ENCODE data around the gene LIPT1.
"Not testable (repeated sequence)": the region's sequence is repeated elsewhere in the genome, so short reads cannot be mapped to it uniquely, and the experiment has no call there.

LIPT1 gene

DNA sequence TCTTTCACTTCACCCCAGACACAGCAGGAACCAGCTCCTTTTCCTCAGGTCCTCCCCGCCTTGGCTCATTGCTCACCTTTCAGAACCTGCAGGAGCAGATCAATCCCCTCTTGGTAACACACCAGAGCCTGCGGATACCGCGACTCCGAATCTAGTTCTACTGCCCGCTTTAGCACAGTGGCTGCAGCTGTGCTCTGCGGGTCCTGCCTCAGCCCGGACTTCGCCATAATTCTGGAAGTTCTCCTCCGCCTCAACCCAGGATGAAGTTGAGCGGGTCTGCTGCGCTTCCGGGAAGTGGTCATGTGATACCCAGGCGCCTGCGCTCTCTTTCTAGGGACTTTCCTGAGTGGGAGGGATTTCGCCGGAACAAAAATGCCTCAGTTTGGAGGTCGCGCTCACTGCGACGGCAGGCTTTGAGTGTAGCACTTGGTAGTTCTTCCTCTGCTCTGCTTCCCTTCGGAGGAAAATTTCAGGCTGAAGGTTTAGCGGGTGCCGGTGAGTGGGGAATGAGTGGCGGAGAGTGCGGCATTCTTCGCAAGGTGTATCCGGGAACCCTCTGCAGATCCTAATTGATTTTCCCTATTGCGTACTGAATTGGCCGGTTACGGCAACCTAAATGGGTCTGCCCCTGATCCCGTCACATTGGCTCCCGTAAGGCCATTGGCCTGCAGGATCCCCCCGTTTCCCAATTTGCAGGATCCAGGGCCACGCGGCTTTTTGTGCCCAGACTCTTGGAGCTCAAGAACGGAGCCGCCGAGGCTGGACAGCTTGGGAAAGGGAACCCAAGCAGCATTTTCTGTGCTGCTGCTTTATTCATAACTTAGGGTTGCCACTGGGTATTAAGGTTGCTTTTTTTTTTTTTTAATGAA, 26.2 kb downstream of the LIPT1 start, which contains the start of the genes MITD1 and MRPL30:
Gene MITD1 (minus strand): TSS at position 304 of the 869 bp plus-strand sequence. CDS start 77 bp downstream, at position 227.
Gene MRPL30 (plus strand): TSS at position 430 of the 869 bp plus-strand sequence. CDS start 5,020 bp downstream, outside the sequence.
- DNase-seq = peak; percentile 89

DNA sequence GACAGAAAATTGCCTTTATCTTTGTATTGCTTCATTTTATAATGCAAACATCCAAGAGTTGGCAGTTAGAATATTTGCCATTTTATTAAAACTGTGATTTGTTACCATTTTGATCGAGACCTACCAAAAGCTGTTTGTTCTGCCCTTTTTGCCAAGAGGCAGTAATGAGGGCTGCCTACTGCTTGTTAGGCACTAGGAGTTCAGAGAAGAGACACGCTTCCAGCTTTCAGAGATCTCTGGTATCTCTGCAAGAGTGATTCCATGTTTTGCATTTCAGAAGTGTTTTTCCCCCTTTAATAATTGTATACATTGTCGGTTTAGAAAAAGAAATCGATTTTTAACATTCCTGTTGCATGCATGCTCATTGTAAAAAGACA, 26.8 kb downstream of the LIPT1 start:
- no peak for DNase-seq

DNA sequence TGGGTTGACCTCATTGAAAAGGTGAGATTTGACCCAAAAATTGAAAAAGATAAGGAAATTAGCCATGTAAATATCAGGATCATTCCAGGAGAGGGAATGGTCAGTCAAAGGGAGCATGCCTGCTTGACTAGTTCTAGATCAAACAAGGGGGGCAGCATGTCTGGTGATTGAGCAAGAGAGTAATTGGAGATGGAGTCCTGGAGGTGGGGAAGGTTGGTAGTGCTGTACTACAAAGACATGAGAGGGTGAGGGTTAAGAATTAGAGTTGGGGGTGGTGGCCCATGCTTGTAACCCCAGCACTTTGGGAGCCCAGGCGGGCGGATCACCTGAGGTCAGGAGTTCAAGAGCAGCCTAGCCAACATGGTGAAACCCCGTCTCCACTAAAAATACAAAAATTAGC, 28.3 kb downstream of the LIPT1 start:
- no peak for DNase-seq

DNA sequence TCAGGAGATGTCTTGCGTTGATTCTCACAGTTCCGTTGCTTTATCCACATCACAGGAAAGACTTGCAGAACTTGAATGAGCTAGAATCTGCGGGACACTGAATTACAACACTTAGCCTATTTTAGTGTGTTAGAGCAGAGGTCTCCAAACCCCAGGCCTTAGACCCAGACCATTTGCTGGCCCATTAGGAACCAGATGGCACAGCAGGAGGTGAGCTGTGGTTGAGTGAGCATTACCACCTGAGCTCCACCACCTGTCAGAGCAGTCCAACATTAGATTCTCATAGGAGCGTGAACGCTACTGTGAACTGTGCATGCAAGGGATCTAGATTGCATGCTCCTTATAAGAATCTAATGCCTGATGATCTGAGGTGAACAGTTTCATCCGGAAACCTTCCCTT, 30.0 kb downstream of the LIPT1 start:
- DNase-seq = no peak

DNA sequence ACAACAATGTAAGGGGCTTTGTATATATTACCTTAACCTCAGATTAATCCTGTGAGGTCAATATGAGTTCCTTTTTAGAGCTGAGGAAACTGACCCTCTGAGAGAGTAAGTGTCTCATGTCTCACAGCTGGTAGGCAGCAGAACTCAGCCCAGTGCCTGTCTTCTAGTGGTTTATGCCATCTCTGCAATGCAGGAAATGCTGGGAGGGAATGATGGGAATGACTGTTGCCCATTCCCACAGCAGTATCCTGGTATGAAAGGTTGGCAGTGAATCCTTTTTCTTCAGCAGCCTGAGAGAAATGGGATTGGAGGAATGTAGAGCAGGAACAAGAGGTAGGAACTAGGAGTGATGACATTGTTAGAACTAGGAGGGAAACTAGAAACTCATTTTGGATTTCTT, 32.2 kb downstream of the LIPT1 start:
- DNase-seq = no peak

DNA sequence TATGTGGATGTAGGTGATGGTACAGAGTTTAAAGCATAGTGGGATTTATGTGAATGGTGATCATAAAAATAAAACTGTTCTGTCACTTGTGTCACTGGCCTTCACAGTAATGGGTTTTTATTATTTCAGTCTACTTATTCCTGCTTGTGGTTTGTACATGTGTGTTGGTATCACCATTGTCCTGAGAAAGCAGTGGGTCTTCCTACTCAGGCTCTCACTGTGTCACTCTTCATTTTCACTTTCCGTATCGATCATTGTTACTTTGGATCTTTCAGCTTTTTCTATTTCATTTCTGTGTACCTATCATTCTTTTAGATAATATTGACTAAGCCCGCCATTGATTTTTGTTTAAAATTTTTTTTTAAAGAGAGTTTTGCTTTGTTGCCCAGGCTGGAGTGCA, 33.6 kb downstream of the LIPT1 start:
- DNase-seq = no peak

DNA sequence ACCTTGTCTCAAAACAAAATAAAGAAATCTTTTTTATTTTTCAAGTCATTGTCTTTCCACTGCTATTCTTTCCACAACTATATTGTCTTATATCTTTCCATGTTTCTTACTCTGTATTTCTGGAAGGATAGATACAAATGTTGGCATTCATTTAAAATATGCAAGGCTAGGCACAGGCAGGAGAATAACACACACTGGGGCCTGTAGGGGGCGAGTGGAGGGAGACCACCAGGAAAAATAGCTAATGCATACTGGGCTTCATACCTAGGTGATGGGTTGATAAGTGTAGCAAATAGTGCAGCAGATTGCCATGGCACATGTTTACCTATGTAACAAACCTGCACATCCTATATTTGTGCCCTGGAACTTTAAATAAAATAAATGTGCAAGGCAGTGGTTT, 35.8 kb downstream of the LIPT1 start:
- no peak for DNase-seq

DNA sequence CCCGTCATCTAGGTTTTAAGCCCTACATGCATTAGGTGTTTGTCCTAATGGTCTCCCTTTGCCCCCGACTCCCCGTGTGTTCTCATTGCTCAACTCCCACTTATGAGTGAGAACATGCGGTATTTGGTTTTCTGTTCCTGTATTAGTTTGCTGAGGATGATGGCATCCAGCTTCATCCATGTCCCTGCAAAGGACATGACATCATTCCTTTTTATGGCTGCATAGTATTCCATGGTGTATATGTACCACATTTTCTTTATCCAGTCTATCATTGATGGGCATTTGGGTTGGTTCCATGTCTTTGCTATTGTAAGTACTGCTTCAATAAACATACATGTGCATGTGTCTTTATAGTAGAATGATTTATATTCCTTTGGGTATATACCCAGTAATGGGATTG, 37.6 kb downstream of the LIPT1 start:
- not testable (repeated sequence) for DNase-seq

DNA sequence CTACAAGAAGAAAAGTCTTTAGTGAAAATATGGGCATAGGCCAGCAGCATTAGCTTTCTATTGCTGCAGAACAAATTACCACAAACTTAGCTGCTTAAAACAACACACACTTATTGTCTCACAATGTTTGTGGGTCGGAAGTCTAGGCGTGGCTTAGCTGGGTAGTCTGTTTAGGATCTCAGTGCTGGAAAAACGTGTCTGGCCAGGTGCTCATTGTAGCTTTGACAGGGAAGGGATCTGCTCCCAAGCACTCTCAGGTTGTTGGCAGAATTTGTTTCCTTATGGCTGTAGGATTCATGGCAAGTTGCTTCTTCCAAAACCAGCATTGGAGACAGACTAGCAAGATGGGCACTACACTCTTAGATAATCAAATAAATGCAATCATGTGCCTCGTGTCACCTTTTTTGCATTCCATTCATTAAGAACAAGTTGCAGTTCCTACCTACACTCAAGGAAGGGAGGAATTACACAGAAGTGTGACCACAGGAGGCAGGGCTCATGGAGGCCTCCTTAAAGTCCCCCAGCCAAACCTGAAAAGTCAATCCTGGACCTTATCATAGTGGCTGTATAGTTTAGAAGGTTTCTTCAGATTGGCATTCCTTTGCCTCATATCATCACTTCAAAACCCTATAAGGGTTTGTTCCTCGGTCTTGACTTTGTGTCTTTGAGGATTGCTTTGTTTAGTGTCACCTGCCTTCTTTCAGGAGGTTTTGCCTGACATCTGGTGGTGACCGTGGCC, 43.5 kb downstream of the LIPT1 start:
- DNase-seq = no peak

DNA sequence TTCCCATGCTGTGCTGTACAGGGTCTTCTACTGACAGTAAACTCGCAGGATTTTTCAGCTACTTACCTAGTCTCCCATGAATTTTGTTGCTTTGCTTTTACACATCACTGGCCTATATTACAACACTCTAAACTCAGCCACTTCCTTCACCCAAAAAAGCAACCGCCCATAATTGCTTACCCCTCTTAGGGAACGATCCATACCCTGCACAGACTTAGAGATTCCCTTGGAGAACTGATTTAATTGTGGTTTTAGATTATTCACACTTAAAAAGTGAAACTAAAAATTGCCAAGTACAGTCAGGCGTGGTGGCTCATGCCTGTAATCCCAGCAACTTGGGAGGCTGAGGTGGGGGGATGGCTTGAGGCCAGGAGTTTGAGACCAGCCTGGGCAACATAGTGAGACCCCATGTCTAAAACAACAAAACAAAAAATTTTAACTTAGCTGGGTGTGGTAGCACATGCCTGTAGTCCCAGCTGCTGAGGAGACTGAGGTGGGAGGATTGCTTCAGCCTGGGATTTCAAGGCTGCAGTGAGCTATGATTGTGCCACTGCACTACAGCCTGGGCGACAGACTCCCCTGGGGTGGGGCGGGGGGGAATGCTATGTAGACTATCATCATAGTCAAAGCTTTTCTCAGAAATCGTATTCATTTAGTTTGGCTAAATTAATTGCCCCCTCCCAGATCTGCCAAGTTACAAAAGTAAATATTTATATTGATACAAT, 45.5 kb downstream of the LIPT1 start:
- no peak for DNase-seq

DNA sequence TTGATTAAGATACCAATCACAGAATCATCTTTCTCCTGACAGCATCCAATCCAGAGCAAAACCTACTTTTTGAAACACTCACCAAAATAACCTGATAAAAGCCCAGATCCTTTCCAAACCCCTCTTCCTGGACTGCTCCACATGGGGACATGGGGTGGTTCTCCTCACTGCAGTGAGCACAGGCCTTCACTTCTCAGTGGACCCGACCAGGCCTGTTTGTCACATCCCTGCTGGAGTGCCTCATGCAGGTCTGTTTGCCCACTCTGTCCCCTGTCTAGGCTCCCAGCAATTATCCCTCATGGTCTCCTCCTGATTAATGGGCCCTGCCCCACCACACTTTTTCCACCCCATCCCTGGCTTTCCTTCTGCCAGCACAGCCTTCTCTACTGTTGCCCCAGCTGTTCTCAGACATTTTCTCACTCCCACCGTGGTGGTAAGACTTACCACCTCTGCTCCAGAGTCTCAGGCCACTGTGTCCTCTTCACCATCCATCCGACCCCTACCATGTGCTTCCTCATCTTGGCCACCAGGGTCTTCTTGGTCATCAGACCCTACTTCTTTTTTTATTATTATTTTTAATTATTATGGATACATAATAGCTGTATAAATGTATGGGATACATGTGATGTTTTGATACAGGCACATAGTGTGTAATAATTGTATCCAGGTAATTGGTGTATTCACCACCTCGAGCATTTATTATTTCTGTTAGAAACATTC, 47.4 kb downstream of the LIPT1 start:
- no peak for DNase-seq

DNA sequence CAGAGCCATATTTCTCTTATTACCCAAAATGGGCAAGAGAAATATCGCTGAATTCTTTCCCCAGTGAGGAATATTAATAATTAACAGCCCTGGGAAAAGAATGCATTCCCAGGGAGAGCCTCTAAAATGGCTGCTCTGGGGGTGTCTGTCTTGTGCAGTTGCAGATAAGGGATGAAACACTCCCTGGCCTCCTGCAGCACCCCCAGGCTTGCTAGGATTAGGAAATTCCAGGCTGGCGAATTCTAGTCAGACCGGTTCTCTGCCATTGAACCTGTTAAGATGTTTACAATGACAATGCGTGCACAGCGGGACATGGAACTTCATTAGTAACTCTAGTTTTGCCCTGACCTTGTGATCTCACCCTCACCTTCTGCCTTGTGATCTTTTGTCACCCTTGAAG, 50.7 kb downstream of the LIPT1 start:
- no peak for DNase-seq

Measured in NCI-H1105 (cell line).